Measurements from ENCODE around the gene DHCR24.

GRCh38 chr1:54809496-54810074, 77.4 kb downstream of the DHCR24 start:
- TF ChIP-seq CTCF (tag by site-specific recombination; IDR thresholded peaks at IDR 0.05) (no peak), FEZF1 (tag by site-specific recombination; IDR thresholded peaks at IDR 0.05) (no peak), AEBP2 (tag by site-specific recombination; IDR thresholded peaks at IDR 0.05; ENCODE audit: borderline replicate concordance) (no peak), ZNF146 (tag by site-specific recombination; IDR thresholded peaks at IDR 0.05) (no peak), YY1 (tag by site-specific recombination; IDR thresholded peaks at IDR 0.05) (no peak), ZNF341 (tag by site-specific recombination; IDR thresholded peaks at IDR 0.05; ENCODE audit: low read depth) (no peak), ELK4 (IDR thresholded peaks at IDR 0.05; ENCODE audit: borderline replicate concordance, low read depth, low read length) (no peak), EGR2 (tag by site-specific recombination; IDR thresholded peaks at IDR 0.05; ENCODE audit: low read depth) (no peak), ZNF639 (tag by site-specific recombination; IDR thresholded peaks at IDR 0.05) (no peak), PBX3 (CRISPR knock-in tag; IDR thresholded peaks at IDR 0.05) (no peak), ZXDB (tag by site-specific recombination; IDR thresholded peaks at IDR 0.05) (no peak)
- TF ChIP-seq, protein P1, sequence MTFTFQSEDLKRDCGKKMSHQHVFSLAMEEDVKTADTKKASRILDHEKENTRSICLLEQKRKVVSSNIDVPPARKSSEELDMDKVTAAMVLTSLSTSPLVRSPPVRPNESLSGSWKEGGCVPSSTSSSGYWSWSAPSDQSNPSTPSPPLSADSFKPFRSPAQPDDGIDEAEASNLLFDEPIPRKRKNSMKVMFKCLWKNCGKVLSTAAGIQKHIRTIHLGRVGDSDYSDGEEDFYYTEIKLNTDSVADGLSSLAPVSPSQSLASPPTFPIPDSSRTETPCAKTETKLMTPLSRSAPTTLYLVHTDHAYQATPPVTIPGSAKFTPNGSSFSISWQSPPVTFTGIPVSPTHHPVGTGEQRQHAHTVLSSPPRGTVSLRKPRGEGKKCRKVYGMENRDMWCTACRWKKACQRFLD (tag by site-specific recombination; IDR thresholded peaks at IDR 0.05) = no peak

Data from HEK293 (cell line).